Stimulated activated CD8-positive, alpha-beta memory T cell treated with anti-CD3 and anti-CD28 coated beads, Interleukin-4, amount 100 ng/mL, for 4 hours (primary cell): ENCODE data around the gene TMEM184B.
A peak's percentile ranks its signal among the peaks of the same experiment; 100 is the strongest.

Source experiments
- DNase-seq, 2 donors: peaks; one replicate each; pipeline ENCODE4 v3.0.0-alpha.2; 2020; ENCODE audit warnings: low read depth in 2 of 2, low spot score in 1 of 2

TMEM184B gene

DNA sequence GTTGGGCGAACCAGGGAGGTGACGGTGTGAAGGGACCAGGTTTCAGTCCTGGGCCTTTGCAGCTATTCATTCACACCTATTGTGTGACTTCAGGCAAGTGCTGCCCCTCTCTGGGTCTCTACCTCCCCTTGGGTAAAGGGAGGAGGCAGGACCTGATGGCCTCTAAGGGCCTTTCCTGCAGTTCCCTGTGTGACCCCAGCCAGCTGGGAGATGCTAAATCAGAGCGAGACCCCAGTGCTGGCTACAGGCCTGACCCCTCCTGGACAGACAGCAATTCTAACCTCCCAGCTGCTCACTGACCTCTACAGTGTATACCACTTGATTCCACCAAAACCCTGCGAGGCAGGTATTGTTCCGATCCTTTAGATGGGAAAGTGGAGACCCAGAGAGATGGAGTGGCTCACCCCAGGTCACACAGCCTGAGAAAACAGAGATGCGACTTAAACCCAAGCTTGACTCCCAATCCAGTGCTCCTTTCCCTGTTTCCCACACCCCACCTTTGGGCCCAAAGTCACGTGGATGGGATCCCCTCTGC is 64.8 kb downstream of the TMEM184B start:
- DNase-seq, result no peak

DNA sequence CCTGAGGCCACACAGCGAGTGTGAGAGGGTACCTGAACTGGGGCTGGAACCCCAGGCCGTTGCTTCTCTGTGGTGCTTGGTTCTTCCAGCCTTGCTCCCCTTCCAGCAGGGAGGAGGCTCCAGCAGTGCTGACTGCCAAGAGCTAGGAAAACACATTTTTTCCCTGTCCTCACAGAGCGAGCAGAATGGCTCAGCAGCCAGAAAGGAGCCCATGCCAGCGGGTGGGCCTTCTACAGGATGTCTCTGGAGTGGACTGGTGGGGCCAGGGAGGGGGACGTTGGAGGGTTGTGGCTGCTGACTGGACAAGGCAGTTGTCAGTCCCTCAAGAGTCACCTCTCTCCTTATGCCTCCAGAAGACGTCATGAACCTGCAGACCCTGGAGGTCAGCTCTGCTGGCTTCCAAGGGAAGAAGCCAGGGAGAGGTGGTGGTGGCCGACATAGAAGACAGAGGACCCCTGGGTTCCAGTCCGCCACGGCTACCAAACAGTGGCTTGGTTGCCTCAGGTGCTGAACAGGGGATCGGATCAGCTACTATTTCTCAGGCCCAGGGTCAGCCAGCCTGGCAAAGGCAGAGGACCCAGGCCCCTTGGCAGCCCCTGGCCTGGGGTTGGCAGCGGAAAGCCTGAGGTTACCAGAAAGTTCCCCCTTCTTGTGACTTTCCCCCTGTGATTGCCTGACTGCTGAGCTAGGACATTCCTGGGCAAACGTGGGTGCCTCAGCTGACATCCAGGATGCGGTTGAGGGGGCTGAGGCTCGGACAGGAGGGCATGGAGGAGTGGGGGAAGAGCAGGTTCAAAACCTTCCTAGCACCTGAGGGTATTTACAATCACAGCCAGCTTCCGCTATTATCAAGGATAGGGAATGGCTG is 67.3 kb downstream of the TMEM184B start:
- DNase-seq, result no peak

GRCh38 chr22:38204784-38205183 is 68.0 kb downstream of the TMEM184B start:
- no peak for DNase-seq

- DNase-seq, result no peak
Observed at GRCh38 chr22:38203855-38204514, 68.8 kb downstream of the TMEM184B start.

DNA sequence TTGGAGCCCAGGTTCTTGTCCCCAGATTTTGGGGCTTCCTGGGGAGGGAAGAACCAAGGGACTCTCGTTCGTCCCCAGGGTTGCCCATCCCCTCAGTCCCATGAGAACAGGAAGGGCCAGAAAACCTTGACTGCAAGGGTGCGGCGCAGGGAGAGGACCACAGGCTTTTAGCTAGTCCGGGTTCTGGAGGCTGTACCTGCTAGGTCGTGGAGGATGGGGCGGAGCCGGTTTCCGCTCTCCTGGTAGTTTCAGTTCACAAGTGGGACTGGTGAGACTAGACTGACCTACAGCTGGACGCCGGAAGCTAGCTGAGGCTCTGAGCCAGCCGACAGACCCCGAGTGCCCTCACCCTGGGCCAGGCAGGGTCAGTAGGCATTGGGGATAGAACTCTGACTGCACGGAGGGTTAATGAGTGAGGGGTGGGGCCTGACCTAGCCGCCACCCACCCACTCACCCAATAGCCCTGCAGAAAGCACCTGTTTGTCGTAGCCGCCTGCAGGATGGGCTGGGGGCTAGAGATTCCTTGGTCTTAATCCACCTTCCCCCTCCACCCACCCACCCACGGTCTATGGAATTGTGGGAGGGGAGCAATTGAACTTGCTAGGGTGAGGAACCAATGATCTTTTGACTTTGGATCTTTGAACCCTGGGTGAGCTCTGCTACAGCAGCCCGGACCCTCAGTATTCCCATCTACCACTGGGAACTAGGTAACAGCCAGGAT is 69.6 kb downstream of the TMEM184B start:
- DNase-seq, result no peak

- peak in 1 of 2 donors; percentile 23 for DNase-seq
Observed at GRCh38 chr22:38202437-38203089, 70.2 kb downstream of the TMEM184B start.

DNA sequence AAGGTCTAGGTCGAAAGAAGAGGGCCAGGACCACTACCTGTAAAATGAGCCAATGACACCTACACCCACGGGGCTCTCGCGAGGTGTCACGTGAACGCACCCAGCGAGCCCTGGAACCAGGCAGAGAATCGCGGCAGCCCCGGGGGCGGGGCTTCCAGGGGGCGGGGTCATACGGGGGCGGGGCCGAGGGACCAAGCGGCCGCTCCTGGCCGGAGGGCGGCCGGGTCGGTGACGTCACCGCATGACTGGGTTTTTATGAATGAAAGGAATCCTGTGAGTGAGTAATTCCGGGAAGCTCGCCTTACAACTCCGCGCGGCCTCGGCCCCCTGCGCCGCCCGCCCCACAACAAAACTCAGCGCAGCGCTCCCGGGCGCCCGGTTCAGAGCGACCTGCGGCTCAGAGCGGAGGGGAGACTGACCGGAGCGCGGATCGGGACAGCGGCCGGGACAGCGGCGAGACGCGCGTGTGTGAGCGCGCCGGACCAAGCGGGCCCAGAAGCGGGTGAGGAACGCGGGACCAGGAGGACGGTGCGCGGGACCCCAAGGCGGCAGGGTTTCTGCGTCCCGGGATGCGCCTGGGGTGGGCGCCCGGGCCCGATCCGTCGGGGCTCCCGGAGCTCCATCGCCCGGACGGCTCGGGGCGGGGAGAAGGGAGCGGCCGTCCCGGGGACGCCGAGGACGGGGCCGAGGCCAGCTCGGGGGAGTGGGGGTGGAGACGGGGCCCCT is 70.9 kb downstream of the TMEM184B start, which contains the start of gene MAFF:
Gene MAFF (plus strand): TSS at position 284 of the 726 bp plus-strand sequence. CDS start 11,860 bp downstream, outside the sequence.
- peak; percentile 70 to 89 for DNase-seq

DNA sequence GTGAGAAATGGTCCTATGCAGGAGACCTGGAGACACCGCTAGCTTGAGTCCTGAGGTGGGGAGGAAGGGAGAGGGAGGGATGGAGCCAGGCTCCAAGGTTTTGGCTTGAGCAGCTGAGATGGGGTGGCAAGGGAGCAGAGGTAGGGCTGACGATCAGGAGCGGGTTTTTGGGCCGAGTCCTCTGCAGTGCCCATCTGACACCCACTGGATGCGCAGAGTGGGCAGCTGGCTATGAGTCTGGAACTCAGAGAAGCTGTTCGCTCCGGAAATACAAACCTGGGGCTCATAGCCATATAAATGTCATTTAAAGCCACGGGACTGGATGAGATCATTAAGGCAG is 71.5 kb downstream of the TMEM184B start:
- DNase-seq, result no peak

GRCh38 chr22:38199826-38200559 is 72.8 kb downstream of the TMEM184B start:
- no peak for DNase-seq

- no peak for DNase-seq
Observed at GRCh38 chr22:38196791-38197419, 75.9 kb downstream of the TMEM184B start.

DNA sequence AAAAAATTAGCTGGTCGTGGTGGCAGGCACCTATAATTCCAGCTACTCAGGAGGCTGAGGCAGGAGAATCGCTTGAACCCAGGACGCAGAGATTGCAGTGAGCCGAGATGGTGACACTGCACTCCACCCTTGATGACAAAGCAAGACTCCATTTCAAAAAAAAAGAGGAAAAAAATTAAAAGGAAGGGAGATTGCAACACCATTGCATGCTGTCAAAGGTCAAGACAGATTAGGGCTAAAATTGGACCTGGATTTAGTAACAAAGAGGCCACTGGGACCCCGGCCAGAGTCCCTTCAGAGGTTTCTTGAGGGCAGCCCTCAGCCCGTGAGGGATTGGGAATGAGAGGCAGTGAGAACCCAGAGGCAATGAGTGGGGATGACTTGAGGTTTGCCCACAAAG is 79.2 kb downstream of the TMEM184B start:
- DNase-seq, result no peak

DNA sequence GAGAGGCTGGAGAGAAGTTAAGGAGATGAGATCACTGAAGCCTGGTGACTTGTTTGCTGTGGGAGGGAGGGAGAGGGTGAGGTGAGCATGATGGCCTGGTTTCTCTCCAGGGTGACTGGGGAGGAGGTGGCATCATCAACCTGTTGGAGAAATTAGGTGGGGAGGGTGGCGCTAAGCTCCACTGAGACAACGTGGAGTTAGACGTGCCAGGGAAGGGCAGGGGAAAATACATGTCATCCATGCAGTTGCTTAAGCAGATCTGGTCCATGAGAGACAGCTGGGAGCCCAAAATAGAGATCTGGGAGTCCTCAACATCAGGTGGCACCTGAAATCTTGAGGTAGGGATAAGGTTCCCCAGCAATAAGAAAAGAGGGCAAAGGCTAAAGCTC is 80.3 kb downstream of the TMEM184B start:
- DNase-seq, result no peak

DNA sequence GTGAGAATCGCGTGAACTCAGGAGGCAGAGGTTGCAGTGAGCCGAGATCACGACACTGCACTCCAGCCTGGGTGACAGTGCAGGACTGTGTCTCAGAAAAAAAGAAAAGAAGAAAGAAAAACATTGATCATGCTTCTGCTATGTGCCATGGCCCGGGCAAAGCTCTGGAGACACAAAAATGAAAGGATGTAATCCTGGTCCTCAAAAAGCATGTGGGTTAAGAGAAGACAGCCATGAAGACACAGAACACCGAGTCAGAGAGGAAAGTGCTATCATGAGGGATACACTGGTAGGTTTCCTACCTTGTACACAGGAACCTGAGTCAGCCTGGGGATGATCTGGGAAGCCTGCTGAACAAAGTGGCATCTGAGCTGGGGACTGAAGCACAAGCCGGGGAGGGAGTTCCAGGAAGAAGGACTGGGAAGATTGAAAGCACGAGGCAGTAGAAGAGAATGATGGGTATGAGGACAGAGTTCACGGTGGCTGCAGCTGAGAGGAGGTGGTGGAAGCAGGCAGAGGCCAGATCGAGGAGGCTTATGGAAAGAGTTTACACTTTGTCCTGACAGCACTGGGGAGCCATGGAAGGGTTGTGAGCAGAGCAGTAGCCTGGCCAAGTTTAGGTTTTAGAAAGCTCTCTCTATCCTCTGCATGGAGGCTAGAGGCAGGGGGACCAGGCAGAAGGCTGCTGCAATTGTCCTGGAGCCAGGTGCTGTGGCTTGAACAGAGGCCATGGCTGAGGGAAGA is 80.9 kb downstream of the TMEM184B start:
- DNase-seq, result no peak

DNA sequence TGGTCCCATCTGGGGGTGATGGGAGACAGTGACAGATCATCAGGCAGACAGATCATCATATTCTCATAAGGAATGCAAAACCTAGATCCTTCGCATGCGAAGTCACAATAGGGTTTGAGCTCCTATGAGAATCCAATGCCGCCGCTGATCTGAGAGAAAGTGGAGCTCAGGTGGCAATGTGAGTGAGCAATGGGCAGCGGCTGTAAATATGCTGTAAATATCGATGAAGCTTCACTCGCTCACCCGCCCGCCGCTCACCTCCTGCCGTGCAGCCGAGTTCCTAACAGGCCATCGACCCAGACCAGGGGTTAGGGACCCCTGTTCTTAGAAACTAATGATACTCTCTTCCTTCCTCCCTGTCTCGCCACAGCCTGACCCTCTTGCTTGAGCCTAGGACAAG is 81.8 kb downstream of the TMEM184B start:
- no peak for DNase-seq

DNA sequence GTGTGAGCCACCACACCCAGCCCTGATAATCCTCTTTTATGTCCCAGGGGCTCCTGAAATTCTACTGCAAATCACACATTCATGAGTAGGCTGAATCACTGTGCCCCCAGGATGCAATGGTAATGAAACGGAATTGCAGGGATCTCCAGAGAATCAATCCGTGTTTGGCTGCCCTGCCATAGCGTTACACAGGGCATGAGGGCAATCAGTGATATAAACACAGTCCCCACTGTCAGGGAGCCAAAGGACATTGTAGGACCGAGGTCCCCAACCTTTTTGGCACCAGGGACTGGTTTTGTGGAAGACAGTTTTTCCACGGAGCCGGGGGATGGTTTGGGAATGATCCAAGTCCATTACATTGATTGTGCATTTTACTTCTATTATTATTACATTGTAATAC is 82.2 kb downstream of the TMEM184B start:
- DNase-seq, result no peak

DNA sequence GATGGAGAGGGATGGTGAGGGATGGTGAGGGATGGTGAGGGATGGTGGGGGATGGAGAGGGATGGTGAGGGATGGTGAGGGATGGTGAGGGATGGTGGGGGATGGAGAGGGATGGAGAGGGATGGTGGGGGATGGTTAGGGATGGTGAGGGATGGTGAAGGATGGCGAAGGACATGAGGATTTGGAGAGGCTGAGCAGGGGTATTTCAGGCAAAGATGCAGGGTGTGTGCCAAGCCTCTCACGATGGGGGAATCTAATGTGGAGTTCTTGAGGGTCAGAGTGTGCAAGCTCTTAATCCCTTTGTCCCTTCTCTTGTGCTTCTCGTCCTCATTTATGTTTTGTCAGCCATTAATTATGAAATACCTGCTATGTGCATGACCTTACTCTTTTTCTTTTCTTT is 83.7 kb downstream of the TMEM184B start:
- DNase-seq, result no peak

DNA sequence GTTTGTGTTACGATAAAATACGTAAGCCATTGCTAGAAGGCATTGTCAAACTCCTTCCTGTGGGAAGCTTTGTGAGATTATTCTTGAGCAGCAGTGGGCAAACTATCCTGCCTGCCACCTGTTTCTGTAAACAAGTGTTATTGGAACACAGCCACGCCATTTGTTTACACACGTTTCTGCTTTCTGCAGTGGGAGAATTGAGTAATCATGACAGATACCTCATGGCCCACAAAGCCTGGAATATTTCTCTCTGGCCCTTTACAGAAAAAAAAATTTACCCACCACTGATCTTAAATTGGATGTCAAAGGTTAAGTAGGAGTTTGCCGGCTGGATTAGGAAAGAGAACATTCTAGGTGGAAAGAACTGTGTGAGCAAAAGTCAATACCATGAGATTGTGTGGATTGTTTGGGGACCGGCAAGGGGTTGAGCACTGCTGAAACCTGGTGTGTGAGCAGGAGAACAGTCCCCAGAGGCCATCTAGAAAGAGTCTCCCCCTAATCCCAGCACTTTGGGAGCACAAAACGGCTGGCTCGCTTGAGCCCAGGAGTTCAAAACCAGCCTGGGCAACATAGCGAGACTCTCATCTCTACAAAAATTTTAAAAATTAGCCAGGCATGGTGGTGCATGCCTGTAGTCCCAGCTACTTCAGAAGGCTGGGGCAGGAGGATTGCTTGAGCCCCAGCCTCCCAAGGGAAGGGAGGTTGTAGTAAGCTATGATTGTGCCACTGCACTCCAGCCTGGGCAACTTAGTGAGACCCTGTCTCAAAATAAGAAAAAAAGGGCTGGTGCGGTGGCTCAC is 85.2 kb downstream of the TMEM184B start:
- DNase-seq, result no peak

GRCh38 chr22:38186429-38186828 is 86.4 kb downstream of the TMEM184B start:
- no peak for DNase-seq
